Stimulated activated CD8-positive, alpha-beta memory T cell treated with anti-CD3 and anti-CD28 coated beads, Interleukin-2, amount 100 ng/mL, for 1 hour (primary cell): ENCODE results near the gene ELOVL4.

ENCODE experiments used
- DNase-seq, 2 donors: peaks; one replicate each; pipeline ENCODE4 v3.0.0-alpha.2; 2020; ENCODE audit warnings: low read depth in 2 of 2

Gene ELOVL4

DNA sequence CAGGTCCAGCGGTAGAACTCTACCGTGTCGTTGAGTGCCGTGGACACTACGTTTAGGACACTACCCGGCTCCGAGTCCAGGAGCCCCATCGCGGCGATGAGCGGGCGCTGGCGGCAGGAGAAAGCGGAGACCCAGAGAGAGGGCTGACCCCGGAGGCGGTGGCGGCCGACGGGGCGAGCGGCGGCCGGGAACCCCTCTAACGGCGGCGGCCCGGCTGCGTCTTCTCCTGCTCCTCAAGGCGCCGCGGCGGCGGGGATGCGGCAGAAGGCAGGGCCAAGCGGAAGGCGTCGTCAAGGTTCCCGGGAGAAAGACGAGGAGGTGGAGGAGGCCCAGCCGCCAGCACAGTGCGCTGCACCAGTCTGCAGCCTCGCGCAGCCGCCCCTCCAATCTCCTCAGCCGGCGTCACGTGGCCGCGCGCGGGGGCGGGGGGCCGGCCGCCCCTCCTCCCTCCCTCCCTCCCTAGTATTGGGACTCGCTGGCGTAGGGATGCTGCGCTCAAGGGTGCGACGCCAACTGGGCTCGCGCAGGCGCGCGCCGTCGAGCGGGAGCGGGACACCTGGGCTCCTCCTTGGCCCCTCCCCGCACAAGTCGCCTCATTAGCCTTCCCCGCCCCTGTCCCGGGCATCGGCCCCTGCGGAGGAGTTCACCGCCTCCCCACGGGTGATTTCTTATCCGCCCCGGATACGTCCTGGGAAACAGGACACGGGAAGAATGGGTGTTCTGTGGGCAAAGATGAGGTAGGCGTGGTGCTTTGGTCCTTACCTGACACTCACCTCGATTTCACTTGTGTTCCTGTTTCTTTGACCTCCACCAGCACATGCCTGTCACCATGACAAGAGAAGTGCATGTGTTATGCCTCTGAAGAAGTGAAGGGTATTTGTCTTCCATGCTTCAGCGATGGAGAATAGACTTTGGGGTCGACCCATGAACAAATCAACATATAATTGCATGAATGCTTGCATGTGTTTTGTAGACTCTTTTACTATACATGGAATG is at the start of gene ELOVL4:
Gene ELOVL4 (minus strand): TSS at position 363 of the 996 bp plus-strand sequence. CDS start 274 bp downstream, at position 89.
- peak in 1 of 2 donors; percentile 15 for DNase-seq

DNA sequence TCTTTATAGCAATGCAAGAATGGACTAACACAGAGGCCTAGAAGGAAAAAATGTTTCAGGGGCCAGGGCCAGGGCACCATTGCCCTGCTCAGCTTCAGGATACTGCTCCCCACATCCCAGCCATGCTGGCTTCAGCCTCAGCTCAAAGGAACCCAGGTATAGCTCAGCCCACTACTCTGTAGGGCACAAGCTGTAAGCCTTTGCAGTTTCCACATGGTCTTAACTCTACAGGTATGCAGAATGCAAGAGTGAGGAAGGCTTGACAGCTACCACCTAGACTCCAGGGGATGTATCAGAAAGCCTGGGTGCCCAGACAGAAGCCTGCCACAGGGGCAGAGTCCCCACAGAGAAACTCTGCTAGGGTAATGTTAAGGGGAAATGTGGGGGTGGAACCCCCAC is 46.6 kb upstream of the ELOVL4 start:
- no peak for DNase-seq

DNA sequence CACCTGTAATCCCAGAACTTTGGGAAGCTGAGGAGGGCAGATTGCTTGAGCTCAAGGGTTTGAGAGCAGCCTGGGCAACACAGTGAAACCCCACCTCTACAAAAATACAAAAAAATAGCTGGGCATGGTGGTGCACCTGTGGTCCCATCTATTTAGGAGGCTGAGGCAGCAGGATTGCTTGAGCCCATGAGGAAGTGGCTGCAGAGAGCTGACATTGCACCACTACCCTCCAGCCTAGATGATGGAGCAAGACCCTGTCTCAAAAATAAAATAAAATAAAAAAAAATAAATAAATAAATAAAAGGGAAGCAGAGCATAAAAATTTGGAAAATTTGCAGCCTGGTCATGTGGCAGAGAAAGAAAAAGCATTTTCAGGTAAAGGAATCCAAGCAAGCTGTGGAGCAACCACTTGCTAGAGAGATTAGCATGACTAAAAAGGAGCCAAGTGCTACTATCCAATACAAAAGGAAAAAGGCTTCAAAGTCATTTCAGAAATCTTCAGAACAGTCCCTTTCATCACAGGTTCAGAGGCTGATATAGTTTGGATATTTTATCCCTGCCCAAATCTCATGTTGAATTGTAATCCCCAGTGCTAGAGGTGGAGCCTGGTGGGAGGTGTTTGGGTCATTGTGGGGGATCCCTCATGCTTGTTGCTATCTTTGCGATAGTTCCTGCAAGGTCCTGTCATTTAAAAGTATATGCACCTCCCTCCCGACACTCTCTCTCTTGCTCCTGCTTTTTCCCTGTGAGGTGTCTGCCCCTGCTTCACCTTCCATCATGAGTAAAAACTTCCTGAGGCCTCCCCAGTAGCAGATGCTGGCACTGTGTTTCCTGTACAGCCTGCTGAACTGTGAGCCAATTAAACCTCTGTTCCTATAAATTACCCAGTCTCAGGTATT is 45.9 kb upstream of the ELOVL4 start:
- DNase-seq, result no peak

DNA sequence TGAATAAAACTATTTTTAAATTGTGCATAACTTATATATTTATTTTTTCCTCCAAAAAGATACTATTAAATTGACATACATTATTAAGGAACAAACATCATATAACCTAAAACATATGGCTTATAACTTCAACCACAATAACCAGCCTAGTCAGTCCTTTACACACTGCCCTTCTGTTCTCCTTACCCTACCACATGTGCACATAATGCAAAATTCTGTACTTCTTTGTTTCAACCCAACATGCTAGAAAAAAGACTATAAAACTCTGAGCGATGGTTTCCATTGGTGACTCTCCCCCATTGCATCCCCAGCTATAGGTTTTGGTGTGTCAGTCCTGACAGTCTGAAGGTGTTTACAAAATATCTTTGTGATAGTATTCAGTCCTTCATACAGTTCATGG is 42.3 kb upstream of the ELOVL4 start:
- DNase-seq, result no peak

DNA sequence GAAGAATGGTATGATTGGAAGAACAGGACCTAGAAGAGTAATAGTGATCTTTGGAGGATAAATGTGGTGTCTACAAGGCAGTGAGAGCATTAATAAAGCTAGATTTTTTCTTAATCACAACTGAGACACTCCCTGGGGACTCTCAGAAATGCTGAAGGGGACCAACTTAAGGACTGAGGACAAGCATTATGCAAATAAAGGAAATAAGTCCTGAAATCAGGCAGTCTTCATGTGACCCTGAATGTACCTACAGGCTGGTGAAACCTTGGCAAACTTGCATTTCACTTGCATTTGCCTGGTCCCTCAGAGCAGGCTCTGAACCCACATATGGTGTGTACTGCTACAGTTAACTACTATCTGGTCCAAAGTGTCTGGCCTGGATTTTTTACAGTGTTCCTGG is 37.8 kb upstream of the ELOVL4 start:
- DNase-seq, result no peak

DNA sequence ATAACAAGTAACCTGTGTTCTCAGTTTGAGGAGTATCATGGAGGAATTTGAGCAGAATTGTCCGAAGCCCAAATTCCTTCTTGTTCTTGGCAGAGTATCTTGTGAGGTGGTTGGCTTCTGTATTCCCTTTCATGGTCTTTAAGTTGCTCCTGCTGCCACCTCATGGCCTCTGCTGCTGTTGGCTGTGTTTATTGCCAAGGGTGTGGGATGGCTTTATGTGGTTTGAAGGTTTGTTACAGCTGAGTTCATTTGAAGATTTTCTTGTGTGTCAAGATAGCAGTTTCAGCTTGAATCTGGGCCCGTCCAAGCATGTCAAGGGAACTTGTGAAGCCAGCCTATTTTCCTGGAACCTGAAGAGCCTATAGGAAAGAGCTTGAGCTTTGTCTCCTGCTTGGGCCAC is 36.9 kb upstream of the ELOVL4 start:
- DNase-seq, result no peak

DNA sequence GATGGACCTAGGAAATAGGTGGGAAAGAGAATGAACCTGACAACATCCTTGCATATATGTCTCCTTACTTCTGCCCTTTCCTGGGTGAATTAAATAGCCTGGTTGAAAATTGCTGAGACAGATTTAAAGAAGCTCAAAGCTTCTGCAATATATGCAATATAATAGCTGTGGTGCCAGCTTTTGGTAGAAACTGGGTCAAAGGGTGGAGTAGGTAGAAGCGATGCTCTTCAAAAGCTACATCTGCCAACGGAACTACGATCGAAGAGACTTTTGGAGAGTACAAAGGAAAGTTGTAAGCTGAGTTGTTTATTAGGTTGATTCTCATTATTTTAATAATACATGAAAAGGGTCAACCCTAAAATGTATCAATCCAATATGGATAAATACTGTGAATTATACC is 34.3 kb upstream of the ELOVL4 start:
- no peak for DNase-seq

DNA sequence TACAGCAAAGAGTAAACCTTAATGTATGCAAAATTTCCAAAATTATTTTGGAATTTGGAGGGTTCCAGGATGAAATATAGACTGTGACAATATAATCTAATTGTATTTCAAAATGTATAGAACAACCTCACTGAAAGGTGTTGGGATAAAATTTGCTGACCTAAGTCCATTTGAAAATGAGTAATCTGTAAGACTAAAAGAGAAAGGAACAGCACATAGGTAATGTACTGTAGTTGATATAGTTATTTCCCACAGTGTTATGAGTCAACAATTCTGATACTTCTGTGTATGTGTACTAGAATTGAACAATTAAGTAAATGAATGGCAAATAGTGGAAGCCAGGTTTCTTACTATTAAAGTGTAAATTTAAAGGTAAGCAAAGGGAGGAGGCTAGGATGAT is 23.8 kb upstream of the ELOVL4 start:
- no peak for DNase-seq

DNA sequence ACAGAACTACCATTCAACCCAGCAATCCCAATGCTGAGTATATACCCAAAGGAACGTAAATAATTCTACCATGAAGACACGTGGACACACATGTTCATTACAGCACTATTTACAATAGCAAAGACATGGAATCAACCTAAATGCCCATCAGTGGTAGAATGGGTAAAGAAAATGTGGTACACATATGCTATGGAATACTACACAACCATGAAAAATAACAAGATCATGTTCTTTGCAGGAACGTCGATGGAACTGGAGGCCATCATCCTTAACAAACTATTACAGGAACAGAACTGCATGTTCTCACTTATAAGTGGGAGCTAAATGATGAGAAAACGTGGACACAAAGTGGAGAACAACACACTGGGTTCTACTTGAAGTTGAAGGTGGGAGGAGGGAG is 22.4 kb upstream of the ELOVL4 start:
- no peak for DNase-seq

DNA sequence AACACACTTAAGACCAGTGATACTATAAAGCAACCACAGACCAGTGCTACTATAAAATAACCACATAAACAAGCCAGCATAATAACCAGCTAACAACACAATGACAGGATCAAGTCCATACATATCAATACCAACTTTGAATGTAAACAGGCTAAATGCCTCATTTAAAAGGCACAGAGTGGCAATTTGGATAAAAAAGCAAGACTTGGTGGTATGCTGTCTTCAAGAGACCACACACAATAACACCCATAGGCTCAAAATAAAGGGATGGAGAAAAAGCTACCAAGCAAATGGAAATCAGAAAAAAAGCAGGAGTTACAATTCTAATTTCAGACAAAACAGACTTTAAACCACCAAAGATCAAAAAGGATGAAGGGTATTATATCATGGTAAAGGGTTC is 19.8 kb upstream of the ELOVL4 start:
- no peak for DNase-seq

DNA sequence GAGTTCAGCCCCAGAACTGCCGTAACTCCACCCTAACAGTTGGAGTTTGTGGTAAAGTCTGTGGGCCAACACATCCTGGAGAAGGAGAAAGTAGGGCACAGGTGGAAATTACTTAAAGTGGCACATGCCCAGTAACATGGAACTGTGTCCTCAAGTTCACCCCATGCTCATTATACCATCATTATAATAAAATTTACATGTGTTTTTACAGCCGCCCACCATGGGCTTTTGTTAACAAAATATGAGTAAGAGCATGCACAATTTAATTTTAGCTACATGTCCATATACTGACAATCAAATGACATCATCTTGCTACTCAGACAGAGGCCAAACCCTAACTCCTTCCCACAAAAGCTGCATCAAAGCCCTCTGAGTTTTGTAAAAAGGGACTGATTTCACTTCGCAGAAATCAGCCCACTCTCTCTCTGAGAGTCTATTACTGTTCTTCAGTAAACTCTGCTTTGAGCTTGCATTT is 17.3 kb upstream of the ELOVL4 start:
- DNase-seq, result no peak

DNA sequence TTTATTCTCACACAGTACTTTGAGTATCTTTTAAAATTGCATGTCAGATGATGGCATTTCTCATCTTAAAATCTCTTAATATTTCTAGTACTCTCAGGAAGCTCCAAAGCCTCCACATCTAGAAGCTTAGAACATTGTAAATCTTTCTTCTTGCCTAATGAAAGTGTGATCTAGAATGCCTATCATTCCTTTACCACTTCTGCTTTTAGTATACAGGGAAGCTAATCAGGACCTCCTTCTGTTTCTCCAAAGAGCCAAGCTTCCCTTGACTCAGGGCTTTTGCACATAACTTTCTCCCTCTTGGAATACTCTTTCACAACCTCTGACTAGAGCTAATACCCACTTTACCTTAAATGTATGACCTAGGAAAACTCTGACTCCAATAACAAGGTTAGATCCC is 7.5 kb upstream of the ELOVL4 start:
- DNase-seq, result no peak

DNA sequence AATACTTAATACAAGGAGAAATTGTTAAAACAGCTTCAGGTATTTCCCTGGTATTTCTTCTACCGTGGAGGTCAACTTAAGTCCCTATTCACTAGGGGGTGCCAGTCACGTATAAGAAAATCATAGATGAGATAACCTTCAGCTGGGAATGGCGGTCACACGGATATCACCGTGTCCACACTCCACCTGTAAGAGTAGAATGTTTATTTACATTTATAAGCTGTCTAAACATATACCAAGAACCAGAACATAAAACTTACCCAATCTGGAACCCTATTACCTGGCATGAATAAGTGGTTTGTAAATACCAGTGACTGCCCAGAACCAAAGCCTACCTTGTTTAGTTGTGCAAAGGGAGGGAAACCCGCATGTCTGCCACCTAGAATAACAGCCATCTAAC is 1.9 kb upstream of the ELOVL4 start:
- no peak for DNase-seq

DNA sequence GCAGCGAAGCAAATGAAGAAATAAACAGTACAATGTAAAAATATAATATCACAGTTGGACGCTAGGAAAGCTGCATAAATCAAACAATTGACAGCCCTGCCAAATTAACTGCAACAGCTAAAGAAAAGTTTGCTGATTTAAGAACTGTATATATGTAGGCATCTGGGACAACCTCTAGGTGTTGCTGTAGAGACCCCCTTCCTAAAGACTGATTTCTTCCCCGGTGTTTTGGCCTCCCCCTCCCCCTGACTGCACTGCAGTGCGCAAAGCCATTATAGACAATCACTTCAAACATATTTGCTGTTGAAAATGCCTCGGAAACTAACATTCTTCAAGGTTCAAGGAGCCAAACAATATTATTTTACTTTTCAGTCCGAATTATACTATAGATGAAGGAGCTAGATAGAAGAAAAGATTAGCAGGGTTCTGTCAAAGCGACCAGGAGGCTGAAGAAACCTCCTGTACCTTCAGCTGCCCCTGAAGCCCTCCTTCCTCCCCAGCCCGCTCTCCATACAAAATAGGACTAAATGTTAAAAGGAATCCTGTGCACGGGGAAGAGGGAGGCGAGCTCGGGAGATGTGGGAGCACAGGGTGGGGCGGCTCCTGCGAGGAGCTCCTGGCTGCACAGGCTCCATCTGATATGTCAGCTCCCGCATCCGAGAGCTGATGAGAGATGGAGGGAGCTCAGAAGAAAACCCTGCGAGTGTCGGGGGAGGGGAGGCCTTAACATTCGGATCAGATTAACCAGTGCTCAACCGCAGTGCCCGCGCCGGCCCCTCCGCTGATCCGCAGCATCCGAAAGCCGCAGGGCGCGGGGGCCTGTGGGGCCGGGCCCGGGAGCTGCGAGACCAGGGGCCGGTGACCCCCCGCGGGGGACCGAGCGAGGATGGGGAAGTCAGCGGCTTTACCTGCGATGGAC is 822 bp downstream of the ELOVL4 start:
- DNase-seq, result no peak

DNA sequence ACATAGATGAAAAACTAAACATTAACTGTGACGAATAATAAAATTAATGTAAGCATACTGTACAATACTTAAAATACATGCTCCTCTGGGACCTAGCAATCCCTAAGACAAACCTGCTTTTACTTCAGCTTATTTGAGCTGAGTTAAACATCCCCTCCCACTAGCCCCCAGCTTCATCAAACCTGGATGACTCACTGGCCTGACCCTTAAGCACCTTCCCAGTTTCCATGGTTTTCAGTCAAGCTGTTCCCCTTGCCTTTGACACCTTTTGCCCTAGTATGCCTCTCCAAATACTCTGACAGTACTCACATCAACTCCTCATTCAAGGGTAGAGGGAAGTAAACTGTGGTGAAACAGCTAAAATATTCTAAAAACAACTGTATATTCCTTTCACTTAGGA is 4.2 kb downstream of the ELOVL4 start:
- DNase-seq, result no peak

DNA sequence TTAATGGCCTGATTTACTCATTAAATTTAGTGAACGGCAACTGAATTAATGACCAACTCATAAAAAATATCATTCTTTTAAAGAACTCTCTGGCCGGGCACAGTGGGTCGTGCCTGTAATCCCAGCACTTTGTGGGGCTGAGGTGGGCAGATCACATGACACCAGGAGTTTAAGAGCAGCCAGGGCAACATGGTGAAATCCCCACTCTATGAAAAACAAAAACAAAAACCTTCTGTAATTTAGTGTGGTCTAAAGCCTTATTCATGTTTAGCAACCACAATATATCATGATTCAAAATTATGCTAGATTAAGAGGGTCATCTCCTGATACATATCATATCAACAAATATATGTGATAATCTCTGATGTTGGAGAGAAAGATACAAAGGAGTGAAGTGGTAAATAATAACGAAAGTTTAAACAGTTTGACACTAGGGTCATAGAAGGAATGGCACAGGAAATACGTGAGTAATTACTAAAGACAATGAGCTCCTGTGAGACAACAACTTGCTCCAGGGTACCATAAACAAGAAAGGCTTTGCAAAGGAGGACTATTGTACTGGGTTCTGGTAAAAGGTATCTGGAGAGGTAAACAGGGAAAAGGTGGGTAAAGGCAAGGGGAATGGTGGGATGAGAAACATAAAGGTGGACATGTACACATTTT is 5.7 kb downstream of the ELOVL4 start:
- no peak for DNase-seq

DNA sequence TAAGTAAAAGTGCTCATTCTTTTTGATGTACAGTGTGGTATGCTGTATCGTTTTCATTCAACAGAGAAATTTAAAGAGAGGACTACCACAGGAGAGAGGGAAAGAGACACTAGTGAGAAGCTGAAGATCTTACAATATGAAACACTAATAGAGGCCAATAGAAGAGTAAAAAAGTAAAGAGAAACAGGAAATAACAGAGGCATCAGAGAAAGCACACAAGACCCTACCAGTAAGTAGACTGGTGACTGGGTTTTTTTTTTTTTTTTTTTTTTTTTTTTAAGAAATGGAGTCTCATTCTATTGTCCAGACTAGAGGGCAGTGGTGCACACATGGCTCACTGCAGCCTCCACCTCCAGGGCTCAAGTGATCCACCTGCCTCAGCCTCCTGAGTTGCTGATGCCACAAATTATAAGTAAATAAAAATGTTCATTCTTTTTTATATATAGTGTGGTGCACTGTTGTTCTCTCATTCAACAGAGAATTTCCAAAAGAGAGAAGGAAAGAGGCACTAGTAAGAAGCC is 18.8 kb downstream of the ELOVL4 start:
- DNase-seq, result no peak

DNA sequence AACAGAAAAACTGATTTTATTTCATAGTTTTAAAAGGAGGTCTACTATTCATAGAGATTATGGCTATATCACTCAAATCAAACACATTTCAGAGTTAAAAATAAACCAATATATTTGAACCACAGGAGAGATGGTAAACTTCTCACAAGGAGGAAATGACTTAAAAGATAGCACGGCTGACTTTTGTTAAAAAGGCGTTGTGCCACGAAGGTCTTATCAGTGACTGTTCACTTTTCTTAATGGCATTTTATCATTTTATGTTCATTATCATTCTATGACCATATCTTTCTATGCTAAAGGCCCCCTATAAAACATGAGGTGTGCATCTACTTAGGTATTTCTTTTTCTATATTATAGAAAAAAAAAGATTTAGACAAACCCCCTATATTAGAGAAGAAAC is 19.6 kb downstream of the ELOVL4 start:
- no peak for DNase-seq

DNA sequence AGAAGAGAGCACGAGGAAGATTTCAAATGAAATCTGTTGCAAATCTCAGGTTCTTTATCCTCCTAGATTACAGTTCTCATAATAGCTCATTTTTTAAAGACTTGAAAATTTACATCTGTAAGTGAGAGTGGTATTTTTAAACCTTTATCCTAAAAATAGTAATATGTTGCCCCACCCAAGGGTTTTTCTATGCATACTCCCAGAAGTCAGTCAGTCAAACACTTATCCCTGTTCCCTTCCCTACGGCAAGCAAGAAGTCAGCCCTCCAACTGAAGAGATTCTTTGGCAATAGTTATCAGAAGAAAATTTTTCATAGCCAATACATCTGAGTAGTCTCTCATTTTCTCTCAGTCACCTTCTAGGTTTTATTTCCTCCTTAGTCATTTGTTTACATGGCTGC is 24.1 kb downstream of the ELOVL4 start:
- DNase-seq, result no peak

DNA sequence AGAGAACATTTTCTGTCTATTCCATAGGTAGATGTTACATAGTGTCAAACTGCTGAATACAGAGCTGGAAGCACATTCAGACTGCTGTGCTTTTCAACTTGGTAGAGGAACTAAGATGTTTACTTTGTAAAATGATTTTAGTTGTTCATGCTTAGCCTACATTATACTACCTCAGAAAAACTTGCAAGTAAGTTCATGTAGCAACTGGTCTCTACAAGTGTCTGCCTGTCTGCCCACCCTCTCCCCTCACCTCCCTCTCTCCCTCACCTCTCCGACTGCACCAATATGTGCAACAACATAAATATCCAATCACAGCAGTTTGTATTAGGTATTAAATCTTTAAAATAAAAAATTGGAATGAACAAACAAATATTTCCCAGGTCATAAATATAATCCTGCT is 25.3 kb downstream of the ELOVL4 start:
- DNase-seq, result no peak

DNA sequence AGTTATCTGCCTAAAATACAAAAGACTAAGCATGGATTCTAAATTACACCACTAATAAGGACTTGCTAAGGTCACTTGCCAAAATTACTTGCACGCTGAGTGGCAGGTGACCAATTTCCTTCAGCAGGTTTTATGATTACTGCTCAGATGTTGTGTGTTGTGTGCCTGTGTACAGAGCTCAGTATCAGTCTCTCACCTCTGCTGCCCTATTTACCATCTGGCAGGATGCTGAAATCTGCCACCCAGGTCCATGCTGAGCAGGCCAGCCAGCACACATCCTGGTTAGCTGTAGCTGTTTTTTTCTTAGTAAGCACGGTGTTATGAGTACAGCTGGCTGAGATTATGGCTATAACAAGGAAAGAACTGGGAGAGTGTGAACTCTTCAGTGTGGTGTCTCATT is 34.0 kb downstream of the ELOVL4 start:
- DNase-seq, result no peak
